HEK293 (cell line): ENCODE measurements around the gene ALOX15B.

Experiments used
- BCL11A ChIP-seq: fragments of 450-650 bp; formaldehyde crosslinking; IDR thresholded peaks from 2 replicates; pipeline ENCODE4 v1.5.1; 2016; ENCODE audit warnings: low read depth, missing biosample characterization, missing genetic modification characterization
- BCL11B ChIP-seq: fragments of 450-650 bp; formaldehyde crosslinking; IDR thresholded peaks from 2 replicates; pipeline ENCODE4 v1.5.1; 2016; ENCODE audit warnings: low read depth, missing biosample characterization, missing genetic modification characterization
- EGR2 ChIP-seq: fragments of 450-650 bp; formaldehyde crosslinking; IDR thresholded peaks from 2 replicates; pipeline ENCODE4 v1.5.1; 2016; ENCODE audit warnings: low read depth, missing biosample characterization, missing genetic modification characterization
- GLI2 ChIP-seq: fragments of 450-650 bp; formaldehyde crosslinking; IDR thresholded peaks from 2 replicates; pipeline ENCODE4; 2017; ENCODE audit warnings: missing biosample characterization, missing genetic modification characterization, low read depth, borderline replicate concordance
- MEIS1 ChIP-seq: sonication (generic); formaldehyde crosslinking; IDR thresholded peaks from 2 replicates; pipeline ENCODE4 v1.8.1; 2022; ENCODE audit warnings: missing genetic modification reagents, mild to moderate bottlenecking, borderline replicate concordance
- OVOL3 ChIP-seq: fragments of 450-650 bp; formaldehyde crosslinking; IDR thresholded peaks from 2 replicates; pipeline ENCODE4 v1.5.1; 2016; ENCODE audit warnings: missing biosample characterization, missing genetic modification characterization
- REST ChIP-seq: fragments of 450-650 bp; formaldehyde crosslinking; IDR thresholded peaks from 2 replicates; pipeline ENCODE4 v1.5.1; 2016; ENCODE audit warnings: missing biosample characterization, missing genetic modification characterization
- SCRT2 ChIP-seq: fragments of 450-650 bp; formaldehyde crosslinking; IDR thresholded peaks from 2 replicates; pipeline ENCODE4 v1.5.1; 2016; ENCODE audit warnings: missing biosample characterization, missing genetic modification characterization
- SP2 ChIP-seq: fragments of 450-650 bp; formaldehyde crosslinking; IDR thresholded peaks from 2 replicates; pipeline ENCODE4 v1.5.1; 2016; ENCODE audit warnings: missing biosample characterization, missing genetic modification characterization
- YY1 ChIP-seq: fragments of 450-650 bp; formaldehyde crosslinking; IDR thresholded peaks from 2 replicates; pipeline ENCODE4 v1.5.1; 2018; ENCODE audit warnings: missing biosample characterization, missing genetic modification characterization
- ZBTB11 ChIP-seq: fragments of 450-650 bp; formaldehyde crosslinking; conservative IDR thresholded peaks from 2 replicates; pipeline ENCODE4 v1.5.1; 2016; ENCODE audit warnings: low read depth, missing biosample characterization, missing genetic modification characterization
- ZFP41 ChIP-seq: fragments of 450-650 bp; formaldehyde crosslinking; IDR thresholded peaks from 2 replicates; pipeline ENCODE4 v1.5.1; 2016; ENCODE audit warnings: missing biosample characterization, missing genetic modification characterization, borderline replicate concordance
- ZNF140 ChIP-seq: fragments of 450-650 bp; formaldehyde crosslinking; IDR thresholded peaks from 2 replicates; pipeline ENCODE4 v1.5.1; 2016; ENCODE audit warnings: missing biosample characterization, missing genetic modification characterization
- ZNF146 ChIP-seq: fragments of 450-650 bp; formaldehyde crosslinking; IDR thresholded peaks from 2 replicates; pipeline ENCODE4 v1.5.1; 2016; ENCODE audit warnings: missing biosample characterization, missing genetic modification characterization
- ZNF169 ChIP-seq: fragments of 450-650 bp; formaldehyde crosslinking; IDR thresholded peaks from 2 replicates; pipeline ENCODE4 v1.5.1; 2016; ENCODE audit warnings: missing biosample characterization, missing genetic modification characterization
- ZNF248 ChIP-seq: fragments of 450-650 bp; formaldehyde crosslinking; IDR thresholded peaks from 2 replicates; pipeline ENCODE4 v1.5.1; 2017; ENCODE audit warnings: missing biosample characterization, missing genetic modification characterization
- ZNF324 ChIP-seq: fragments of 450-650 bp; formaldehyde crosslinking; IDR thresholded peaks from 2 replicates; pipeline ENCODE4 v1.5.1; 2016; ENCODE audit warnings: missing biosample characterization, missing genetic modification characterization
- ZNF341 ChIP-seq: fragments of 450-650 bp; formaldehyde crosslinking; IDR thresholded peaks from 2 replicates; pipeline ENCODE4; 2016; ENCODE audit warnings: low read depth, missing biosample characterization, missing genetic modification characterization
- ZNF366 ChIP-seq: fragments of 450-650 bp; formaldehyde crosslinking; conservative IDR thresholded peaks from 2 replicates; pipeline ENCODE4 v1.5.1; 2016; ENCODE audit warnings: missing biosample characterization, missing genetic modification characterization
- ZNF426 ChIP-seq: fragments of 450-650 bp; formaldehyde crosslinking; IDR thresholded peaks from 2 replicates; pipeline ENCODE4 v1.5.1; 2017; ENCODE audit warnings: missing biosample characterization, missing genetic modification characterization, mild to moderate bottlenecking, inconsistent platforms, moderate library complexity
- ZNF48 ChIP-seq: fragments of 450-650 bp; formaldehyde crosslinking; IDR thresholded peaks from 2 replicates; pipeline ENCODE4 v1.5.1; 2016; ENCODE audit warnings: missing biosample characterization, missing genetic modification characterization
- ZNF544 ChIP-seq: fragments of 450-650 bp; formaldehyde crosslinking; IDR thresholded peaks from 2 replicates; pipeline ENCODE4 v1.5.0; 2017; ENCODE audit warnings: missing biosample characterization, missing genetic modification characterization
- ZNF610 ChIP-seq: fragments of 450-650 bp; formaldehyde crosslinking; IDR thresholded peaks from 2 replicates; pipeline ENCODE4 v1.5.1; 2016; ENCODE audit warnings: missing biosample characterization, missing genetic modification characterization, borderline replicate concordance
- ZNF623 ChIP-seq: fragments of 450-650 bp; formaldehyde crosslinking; IDR thresholded peaks from 2 replicates; pipeline ENCODE4 v1.5.1; 2016; ENCODE audit warnings: missing biosample characterization, missing genetic modification characterization
- ZNF670 ChIP-seq: fragments of 450-650 bp; formaldehyde crosslinking; IDR thresholded peaks from 2 replicates; pipeline ENCODE4 v1.5.1; 2016; ENCODE audit warnings: missing biosample characterization, missing genetic modification characterization, low read depth
- ZSCAN4 ChIP-seq: fragments of 450-650 bp; formaldehyde crosslinking; IDR thresholded peaks from 2 replicates; pipeline ENCODE4 v1.5.1; 2017; ENCODE audit warnings: missing biosample characterization, missing genetic modification characterization
- TF ChIP-seq, protein P1 (sequence below): fragments of 450-650 bp; formaldehyde crosslinking; IDR thresholded peaks from 2 replicates; pipeline ENCODE4 v1.5.1; 2016; ENCODE audit warnings: missing biosample characterization, missing genetic modification characterization
- TF ChIP-seq, protein P2 (sequence below): fragments of 450-650 bp; formaldehyde crosslinking; IDR thresholded peaks from 2 replicates; pipeline ENCODE4 v1.5.1; 2016; ENCODE audit warnings: missing biosample characterization, missing genetic modification characterization

Gene ALOX15B

DNA sequence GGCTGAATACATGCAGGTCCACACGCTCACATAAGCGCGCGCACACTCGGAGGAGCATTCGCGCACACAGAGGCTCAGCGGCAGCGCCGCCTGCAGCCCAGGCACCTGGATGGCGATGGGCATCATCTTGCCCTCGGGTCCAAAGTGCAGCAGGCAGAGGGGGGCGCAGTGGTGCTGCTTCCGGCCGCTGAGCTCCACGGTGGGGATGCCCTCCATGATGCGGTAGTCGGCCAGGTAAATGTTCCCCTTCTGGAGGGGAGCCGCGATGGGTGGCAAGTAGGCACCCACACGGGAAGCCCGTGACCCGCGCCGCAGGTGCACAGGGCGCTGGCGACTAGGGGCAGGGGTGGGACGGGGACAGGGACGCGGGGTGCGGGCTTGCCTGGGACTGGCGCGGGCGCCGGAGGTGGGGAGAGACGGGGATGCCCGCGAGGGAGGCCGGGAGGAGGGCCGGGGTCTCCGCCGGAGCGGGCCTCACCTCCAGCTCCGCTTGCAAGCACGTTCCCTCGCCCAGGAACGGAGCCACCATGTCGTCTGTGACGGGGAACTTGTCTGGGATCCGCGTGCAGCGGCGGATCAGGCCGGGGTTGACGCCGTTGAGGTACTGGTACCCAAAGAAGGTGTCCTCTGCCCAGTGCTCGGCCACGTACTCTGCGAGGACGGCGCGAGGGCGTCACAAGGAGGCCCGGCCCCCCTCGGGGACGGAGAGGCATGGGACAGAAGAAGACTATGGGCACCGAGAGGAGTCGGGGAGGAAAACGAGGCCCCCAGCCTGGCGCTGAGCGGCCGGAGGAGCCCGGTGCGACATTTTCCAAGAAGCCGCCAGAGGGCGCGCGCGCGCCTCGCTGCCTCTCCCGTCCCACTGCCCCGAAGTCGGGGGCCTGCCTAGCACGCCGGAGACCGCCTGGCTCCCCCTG lies 40.7 kb downstream of the ALOX15B start (continued):
- no peak; the same call in none of the 2 replicates for TF ChIP-seq YY1 (tag by site-specific recombination)
- TF ChIP-seq ZNF610 (tag by site-specific recombination), result no peak
- no peak for TF ChIP-seq ZNF426
- no peak; the same call in 1 of the 2 replicates for TF ChIP-seq ZSCAN4 (tag by site-specific recombination)
- TF ChIP-seq MEIS1 (CRISPR knock-in tag), result 0 out of 2 replicates have a peak, but pooled peaks have one; percentile 21
- no peak for TF ChIP-seq ZFP41
- no peak for TF ChIP-seq ZNF48
- 0 out of 2 replicates have a peak, but pooled peaks have one; percentile 26 for TF ChIP-seq REST (tag by site-specific recombination)
- peak; percentile 68; the same call in 1 of the 2 replicates for TF ChIP-seq BCL11A (tag by site-specific recombination)
- TF ChIP-seq OVOL3 (tag by site-specific recombination), result peak; percentile 53; the same call in 1 of the 2 replicates
- TF ChIP-seq ZNF324 (tag by site-specific recombination), result 0 out of 2 replicates have a peak, but pooled peaks have one; percentile 18
- TF ChIP-seq, protein P1, sequence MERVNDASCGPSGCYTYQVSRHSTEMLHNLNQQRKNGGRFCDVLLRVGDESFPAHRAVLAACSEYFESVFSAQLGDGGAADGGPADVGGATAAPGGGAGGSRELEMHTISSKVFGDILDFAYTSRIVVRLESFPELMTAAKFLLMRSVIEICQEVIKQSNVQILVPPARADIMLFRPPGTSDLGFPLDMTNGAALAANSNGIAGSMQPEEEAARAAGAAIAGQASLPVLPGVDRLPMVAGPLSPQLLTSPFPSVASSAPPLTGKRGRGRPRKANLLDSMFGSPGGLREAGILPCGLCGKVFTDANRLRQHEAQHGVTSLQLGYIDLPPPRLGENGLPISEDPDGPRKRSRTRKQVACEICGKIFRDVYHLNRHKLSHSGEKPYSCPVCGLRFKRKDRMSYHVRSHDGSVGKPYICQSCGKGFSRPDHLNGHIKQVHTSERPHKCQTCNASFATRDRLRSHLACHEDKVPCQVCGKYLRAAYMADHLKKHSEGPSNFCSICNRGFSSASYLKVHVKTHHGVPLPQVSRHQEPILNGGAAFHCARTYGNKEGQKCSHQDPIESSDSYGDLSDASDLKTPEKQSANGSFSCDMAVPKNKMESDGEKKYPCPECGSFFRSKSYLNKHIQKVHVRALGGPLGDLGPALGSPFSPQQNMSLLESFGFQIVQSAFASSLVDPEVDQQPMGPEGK (tag by site-specific recombination), result peak; percentile 81
- peak; percentile 84 for TF ChIP-seq ZBTB11 (tag by site-specific recombination)
- TF ChIP-seq GLI2 (tag by site-specific recombination), result no peak
- no peak for TF ChIP-seq ZNF670 (tag by site-specific recombination)
- TF ChIP-seq ZNF544, result no peak
- peak; percentile 85 for TF ChIP-seq BCL11B (tag by site-specific recombination)
- TF ChIP-seq SCRT2, result no peak
- no peak for TF ChIP-seq ZNF248 (tag by site-specific recombination)
- 0 out of 2 replicates have a peak, but pooled peaks have one; percentile 3 for TF ChIP-seq ZNF146 (tag by site-specific recombination)
- TF ChIP-seq EGR2 (tag by site-specific recombination), result no peak
- TF ChIP-seq ZNF623 (tag by site-specific recombination), result no peak
- peak; percentile 12; the same call in 1 of the 2 replicates for TF ChIP-seq SP2 (tag by site-specific recombination)
- TF ChIP-seq, protein P2, sequence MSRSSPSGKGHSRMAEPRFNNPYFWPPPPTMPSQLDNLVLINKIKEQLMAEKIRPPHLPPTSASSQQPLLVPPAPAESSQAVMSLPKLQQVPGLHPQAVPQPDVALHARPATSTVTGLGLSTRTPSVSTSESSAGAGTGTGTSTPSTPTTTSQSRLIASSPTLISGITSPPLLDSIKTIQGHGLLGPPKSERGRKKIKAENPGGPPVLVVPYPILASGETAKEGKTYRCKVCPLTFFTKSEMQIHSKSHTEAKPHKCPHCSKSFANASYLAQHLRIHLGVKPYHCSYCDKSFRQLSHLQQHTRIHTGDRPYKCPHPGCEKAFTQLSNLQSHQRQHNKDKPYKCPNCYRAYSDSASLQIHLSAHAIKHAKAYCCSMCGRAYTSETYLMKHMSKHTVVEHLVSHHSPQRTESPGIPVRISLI (tag by site-specific recombination), result no peak
- TF ChIP-seq ZNF366 (tag by site-specific recombination), result 0 out of 2 replicates have a peak, but pooled peaks have one; percentile 16
- no peak for TF ChIP-seq ZNF169 (tag by site-specific recombination)
- no peak for TF ChIP-seq ZNF140
- no peak; the same call in 1 of the 2 replicates for TF ChIP-seq ZNF341
